Central memory CD8-positive, alpha-beta T cell (primary cell): ENCODE data around the gene OR51E2.

ENCODE experiments used
- ATAC-seq: fragments of 150-1000 bp; cut with Tn5 transposase; replicated peaks from 2 replicates; pipeline ENCODE4 v1.10.0; 2022; ENCODE audit warnings: mild to moderate bottlenecking, moderate FRiP score, moderate number of reproducible peaks; ENCODE audit not compliant: poor library complexity, severe bottlenecking; ENCODE audit errors: extremely low read depth
- DNase-seq, 2 donors: peaks; one replicate each; pipeline ENCODE4 v3.0.0; 2021; ENCODE audit warnings: low spot score in 2 of 2
- H3K27ac Mint-ChIP-seq: one replicate; pipeline ENCODE4 v1.8.0; 2022; ENCODE audit warnings: low read depth, mild to moderate bottlenecking, moderate library complexity, mixed read lengths
- H3K27me3 Mint-ChIP-seq: one replicate; pipeline ENCODE4 v1.8.0; 2022; ENCODE audit warnings: mixed read lengths
- H3K36me3 Mint-ChIP-seq: one replicate; pipeline ENCODE4 v1.8.0; 2022; ENCODE audit warnings: mild to moderate bottlenecking, moderate library complexity, mixed read lengths; ENCODE audit not compliant: insufficient read depth
- H3K4me1 Mint-ChIP-seq: one replicate; pipeline ENCODE4 v1.8.0; 2022; ENCODE audit warnings: mixed read lengths
- H3K4me3 Mint-ChIP-seq: one replicate; pipeline ENCODE4 v1.8.0; 2022; ENCODE audit warnings: mild to moderate bottlenecking, moderate library complexity, mixed read lengths
- H3K9me3 Mint-ChIP-seq: one replicate; pipeline ENCODE4 v1.8.0; 2022; ENCODE audit warnings: mixed read lengths

Gene OR51E2

DNA sequence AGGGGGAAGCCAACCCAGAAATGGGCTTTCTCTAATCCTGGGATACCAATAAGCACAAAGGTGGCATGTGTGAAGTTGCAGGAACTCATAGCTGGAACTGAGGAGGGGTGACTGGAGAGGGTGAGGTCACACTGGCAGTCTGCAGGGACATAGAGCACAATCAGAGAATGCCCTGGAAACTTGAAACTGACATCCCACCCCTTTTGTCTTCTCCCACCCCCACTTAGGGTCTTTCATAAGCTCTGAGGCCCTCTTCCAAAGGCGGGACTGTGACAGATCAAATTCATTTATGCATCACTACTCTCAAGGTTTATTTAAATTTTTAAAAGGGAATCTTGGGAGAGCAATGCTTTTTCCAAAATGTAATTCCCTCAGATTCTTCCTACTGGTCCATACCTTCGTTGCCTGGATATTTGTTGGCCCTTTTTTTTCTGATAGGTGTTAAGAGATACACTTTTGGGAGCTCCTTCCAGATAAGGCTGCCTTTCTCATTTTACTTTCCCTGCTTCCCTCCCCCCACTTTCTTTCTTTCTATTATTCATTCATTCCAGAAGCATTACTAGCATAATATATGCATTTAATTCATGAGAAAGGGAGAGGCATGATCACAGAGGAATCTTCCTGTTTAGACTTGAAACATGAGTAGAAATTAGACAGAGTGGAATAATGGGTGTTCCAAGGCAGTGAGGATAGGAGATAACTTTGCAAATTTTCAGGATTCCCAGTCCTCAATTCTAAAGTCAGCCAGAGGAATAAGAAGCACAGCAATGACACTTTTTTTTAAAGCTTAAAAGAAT is 14.8 kb downstream of the OR51E2 start:
- Mint-ChIP-seq H3K9me3 (no peaks in the 10 kb centered on the region), H3K27ac (no peak overlapping the region), H3K27me3 (no peaks in the 10 kb centered on the region), H3K36me3 (peaks cover 4% of the 10 kb centered on the region), H3K4me3 (no peak overlapping the region), H3K4me1 (no peaks in the 10 kb centered on the region)
- ATAC-seq = no peak
- no peak for DNase-seq

DNA sequence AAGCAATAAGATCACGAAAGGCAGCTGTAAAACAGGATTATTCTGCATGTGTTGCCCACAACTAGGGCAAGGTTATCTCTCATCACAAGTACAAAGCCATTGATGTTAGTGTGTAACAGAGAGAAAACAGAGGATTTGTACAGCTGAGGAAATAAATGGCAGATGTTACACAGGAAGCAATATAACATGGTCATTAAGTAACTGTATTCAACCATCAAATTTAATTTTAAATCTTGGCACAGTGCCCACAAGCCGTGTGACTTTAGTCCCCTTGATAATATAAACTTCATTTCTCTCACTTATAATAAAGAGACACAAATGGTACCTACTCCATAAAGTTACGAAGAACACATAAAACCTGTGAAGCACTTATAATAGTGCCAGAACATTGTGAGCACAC is 17.3 kb downstream of the OR51E2 start:
- DNase-seq (no peak), ATAC-seq (no peak)
- H3K36me3 Mint-ChIP-seq = peaks cover 4% of the 10 kb centered on the region
- H3K27ac Mint-ChIP-seq = no peak overlapping the region
- H3K9me3 Mint-ChIP-seq = no peaks in the 10 kb centered on the region
- no peak overlapping the region for H3K4me3 Mint-ChIP-seq
- no peaks in the 10 kb centered on the region for H3K4me1 Mint-ChIP-seq
- H3K27me3 Mint-ChIP-seq = peaks cover 9% of the 10 kb centered on the region

DNA sequence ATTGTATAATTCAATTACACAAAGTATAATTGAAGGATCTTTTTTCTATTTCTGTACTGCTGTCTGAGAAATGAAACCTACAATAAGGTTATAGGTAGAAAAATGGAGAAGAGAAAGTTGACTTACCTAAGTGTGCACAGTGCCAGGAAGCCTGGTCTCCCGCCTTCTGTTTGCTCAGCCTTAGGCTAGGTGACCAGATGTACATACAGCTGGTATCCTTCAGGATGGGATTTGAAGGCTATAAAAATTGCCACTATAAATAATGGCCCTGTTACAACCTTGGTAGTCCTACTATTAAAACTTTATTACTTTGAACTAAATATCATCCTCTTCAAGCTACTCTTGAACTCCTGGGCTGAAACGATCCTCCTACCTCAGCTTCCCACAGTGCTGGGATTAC is 19.7 kb downstream of the OR51E2 start:
- Mint-ChIP-seq H3K4me3 (no peak overlapping the region), H3K4me1 (no peaks in the 10 kb centered on the region), H3K27ac (no peak overlapping the region), H3K36me3 (peaks cover 2% of the 10 kb centered on the region), H3K27me3 (peaks cover 24% of the 10 kb centered on the region), H3K9me3 (no peaks in the 10 kb centered on the region)
- DNase-seq (no peak), ATAC-seq (no peak)

DNA sequence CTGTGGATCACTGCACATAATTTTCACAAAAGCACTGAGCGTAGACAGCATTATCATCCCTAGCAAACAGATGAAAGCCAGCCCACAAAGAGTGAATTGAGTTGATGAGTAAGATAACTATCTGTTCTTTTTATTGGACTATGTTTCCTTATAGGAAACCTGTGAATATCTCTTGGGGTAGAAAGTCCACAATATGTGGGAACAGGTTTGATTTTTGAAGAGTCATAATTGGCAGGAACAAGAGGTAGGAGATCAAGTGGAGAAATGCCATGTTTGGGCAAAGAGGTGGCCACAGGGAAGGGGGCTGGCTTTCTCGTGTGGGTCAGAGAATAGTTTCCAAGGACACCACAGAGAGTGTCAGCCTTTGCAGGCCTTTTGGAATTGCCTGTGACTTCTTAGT is 23.9 kb downstream of the OR51E2 start:
- Mint-ChIP-seq H3K4me3 (no peak overlapping the region), H3K9me3 (no peaks in the 10 kb centered on the region), H3K36me3 (no peaks in the 10 kb centered on the region), H3K27ac (no peak overlapping the region), H3K27me3 (peaks cover 38% of the 10 kb centered on the region), H3K4me1 (no peaks in the 10 kb centered on the region)
- ATAC-seq (no peak), DNase-seq (no peak)

DNA sequence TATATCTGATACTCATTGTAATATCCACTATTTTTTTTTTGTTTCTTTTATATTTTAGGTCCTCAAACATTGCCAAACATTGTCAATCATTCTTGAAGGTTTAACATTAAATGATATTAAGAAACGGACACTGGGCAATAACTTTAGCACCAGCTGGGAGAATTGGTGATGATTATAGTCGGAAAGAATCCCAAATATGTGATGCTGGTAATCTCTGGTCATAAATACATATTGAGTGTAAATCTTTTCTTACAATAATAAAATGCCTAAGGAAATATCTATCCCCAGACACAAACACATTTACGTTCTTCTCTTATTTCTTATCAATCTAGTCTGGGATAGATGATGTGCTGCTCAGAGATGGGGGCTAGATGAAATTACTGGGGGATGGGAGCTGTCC is 25.2 kb downstream of the OR51E2 start:
- ATAC-seq (no peak), DNase-seq (no peak)
- no peaks in the 10 kb centered on the region for H3K4me1 Mint-ChIP-seq
- H3K4me3 Mint-ChIP-seq = no peak overlapping the region
- H3K27me3 Mint-ChIP-seq = peaks cover 38% of the 10 kb centered on the region
- H3K27ac Mint-ChIP-seq = no peak overlapping the region
- H3K36me3 Mint-ChIP-seq = no peaks in the 10 kb centered on the region
- H3K9me3 Mint-ChIP-seq = no peaks in the 10 kb centered on the region

DNA sequence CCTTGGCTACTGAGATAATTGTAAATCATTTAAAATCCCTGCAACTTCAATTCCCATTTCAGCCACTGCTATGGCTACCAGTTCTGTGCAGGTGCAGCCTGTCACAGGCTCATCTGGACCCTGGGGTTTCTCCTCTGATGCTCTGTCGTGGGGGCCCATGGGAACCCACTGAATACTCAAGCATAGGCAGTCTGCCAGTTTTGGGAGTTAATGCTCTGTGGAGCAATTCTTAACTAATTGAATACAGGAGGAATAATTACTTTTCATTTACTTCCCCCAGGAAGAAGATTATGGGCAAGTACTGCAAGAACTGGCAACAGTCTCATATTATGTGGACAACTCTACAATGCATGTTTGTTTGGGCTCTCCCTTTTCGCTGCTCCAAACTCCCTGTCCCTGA is 25.9 kb downstream of the OR51E2 start:
- Mint-ChIP-seq H3K27ac (no peak overlapping the region), H3K36me3 (no peaks in the 10 kb centered on the region), H3K4me3 (no peak overlapping the region), H3K27me3 (peaks cover 38% of the 10 kb centered on the region), H3K4me1 (no peaks in the 10 kb centered on the region), H3K9me3 (no peaks in the 10 kb centered on the region)
- ATAC-seq (no peak), DNase-seq (no peak)

DNA sequence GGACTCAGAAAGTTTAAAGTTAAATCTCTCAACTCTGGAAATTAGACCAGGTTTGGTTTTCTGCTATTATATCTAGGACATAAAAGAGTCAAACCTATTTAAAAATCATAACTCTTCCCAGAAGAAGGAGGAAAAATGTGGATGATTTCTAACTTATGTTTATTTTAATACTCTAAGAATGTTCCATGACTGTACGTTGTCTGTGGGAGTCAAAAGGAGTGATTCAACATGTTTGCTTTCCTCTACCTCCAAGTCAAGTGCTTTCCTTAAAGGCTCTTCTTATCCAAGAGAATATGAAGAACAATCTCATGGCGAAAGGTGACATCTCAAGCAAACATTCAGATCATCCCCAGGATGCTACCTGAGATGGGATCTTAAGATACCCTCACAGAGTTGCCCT is 32.2 kb downstream of the OR51E2 start:
- Mint-ChIP-seq H3K27ac (no peak overlapping the region), H3K4me3 (no peak overlapping the region), H3K36me3 (no peaks in the 10 kb centered on the region), H3K4me1 (no peaks in the 10 kb centered on the region), H3K9me3 (no peaks in the 10 kb centered on the region), H3K27me3 (peaks cover 12% of the 10 kb centered on the region)
- no peak for DNase-seq
- ATAC-seq = no peak

DNA sequence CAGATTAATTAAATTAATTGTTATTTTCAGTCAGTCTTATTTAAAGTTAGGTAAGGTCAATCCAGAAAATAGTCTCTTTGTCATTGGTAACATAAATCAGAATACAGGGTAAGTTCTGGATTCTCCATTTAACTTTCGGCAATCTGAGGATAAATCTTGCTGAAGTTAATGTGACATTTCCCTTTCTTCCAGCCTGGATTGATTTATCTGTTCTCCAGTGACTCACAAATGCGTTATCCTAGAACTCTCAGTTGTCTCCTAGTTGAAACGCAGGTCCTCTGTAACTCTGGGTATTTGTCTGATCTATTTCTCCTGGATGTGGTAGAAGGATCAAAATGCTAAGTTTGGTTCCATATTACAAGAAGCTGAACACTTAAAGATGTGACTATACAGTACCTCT is 32.9 kb downstream of the OR51E2 start:
- H3K27me3 Mint-ChIP-seq = peaks cover 13% of the 10 kb centered on the region
- DNase-seq (no peak), ATAC-seq (no peak)
- no peaks in the 10 kb centered on the region for H3K4me1 Mint-ChIP-seq
- no peaks in the 10 kb centered on the region for H3K36me3 Mint-ChIP-seq
- H3K4me3 Mint-ChIP-seq = no peak overlapping the region
- H3K9me3 Mint-ChIP-seq = no peaks in the 10 kb centered on the region
- H3K27ac Mint-ChIP-seq = no peak overlapping the region

DNA sequence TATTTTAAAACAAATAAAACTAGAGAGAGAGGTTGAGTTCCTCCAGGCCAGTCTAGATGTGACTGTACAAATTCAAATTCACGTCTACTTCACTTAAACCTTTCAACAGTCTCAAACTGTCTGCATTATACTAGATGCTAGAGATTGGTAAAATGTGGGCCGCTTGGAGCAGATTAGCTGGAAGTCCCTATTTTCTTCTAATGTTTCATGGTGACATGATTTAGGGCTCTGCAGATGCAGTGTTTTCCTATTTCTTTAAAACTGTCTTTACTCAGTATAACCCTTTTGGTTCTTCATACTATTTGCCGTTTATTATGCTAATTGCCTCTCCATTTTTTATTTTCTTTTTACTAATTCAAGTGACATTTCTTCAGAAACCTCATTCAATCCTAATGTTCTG is 33.5 kb downstream of the OR51E2 start:
- Mint-ChIP-seq H3K4me3 (no peak overlapping the region), H3K27me3 (peaks cover 13% of the 10 kb centered on the region), H3K27ac (no peak overlapping the region), H3K36me3 (no peaks in the 10 kb centered on the region), H3K9me3 (no peaks in the 10 kb centered on the region), H3K4me1 (no peaks in the 10 kb centered on the region)
- DNase-seq (no peak), ATAC-seq (no peak)

DNA sequence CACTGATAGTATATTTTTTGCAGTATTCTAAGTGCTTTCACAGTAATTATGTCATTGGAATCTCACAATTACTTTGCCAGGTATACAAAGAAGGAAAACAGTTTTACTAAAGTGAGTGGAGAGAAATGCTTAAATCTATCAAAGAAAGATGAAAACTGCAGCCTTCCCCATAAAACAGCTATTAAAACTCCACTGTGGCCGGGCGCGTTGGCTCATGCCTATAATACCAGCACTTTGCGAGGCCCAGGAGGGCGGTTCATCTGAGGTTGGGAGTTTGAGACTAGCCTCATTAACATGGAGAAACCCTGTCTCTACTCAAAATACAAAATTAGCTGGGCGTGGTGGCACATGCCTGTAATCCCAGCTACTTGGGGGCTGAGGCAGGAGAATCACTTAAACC is 34.8 kb downstream of the OR51E2 start:
- Mint-ChIP-seq H3K9me3 (no peaks in the 10 kb centered on the region), H3K4me1 (no peaks in the 10 kb centered on the region), H3K27ac (no peak overlapping the region), H3K36me3 (no peaks in the 10 kb centered on the region), H3K27me3 (peaks cover 13% of the 10 kb centered on the region), H3K4me3 (no peak overlapping the region)
- ATAC-seq (no peak), DNase-seq (no peak)

DNA sequence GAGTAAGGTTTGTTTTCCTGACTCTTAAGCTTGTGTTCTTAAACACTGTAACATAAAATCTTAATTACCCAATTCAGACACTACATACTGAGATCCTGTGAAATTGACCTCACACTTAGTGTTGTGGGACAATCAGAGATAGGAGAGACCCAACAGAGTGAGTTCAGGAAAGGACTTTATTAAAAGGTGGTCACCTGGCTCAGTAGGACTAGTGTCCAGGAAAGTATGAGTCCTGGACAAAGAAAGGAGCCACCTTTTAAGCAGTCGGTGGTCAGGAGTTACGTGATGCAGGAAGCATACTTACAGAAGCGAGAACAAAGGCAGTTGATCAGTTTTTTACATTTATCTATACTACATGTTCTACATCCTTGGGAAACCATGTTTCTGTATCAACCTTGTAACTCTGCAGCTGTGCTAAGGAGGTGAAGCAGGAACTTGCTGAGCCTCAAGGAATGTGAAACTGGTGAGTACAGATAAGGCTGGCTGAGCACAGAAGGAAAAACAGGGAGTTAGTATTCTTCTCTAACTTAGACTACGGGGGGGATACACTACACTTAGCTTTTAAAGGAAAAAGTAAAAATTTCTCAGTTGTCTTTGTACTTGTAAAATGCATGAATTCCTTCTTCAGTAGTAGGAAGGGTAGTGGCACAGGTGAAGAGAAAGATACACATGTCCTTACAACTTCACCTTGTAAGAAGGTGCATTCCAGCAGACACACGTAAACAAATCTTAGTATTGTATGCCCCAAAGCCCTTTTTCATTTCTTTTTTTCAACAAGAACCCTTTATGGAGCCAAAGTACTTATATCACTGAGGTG is 38.8 kb downstream of the OR51E2 start:
- H3K4me1 Mint-ChIP-seq = no peaks in the 10 kb centered on the region
- H3K27me3 Mint-ChIP-seq = peaks cover 13% of the 10 kb centered on the region
- no peaks in the 10 kb centered on the region for H3K36me3 Mint-ChIP-seq
- H3K27ac Mint-ChIP-seq = no peak overlapping the region
- DNase-seq (no peak), ATAC-seq (no peak)
- no peaks in the 10 kb centered on the region for H3K9me3 Mint-ChIP-seq
- no peak overlapping the region for H3K4me3 Mint-ChIP-seq

DNA sequence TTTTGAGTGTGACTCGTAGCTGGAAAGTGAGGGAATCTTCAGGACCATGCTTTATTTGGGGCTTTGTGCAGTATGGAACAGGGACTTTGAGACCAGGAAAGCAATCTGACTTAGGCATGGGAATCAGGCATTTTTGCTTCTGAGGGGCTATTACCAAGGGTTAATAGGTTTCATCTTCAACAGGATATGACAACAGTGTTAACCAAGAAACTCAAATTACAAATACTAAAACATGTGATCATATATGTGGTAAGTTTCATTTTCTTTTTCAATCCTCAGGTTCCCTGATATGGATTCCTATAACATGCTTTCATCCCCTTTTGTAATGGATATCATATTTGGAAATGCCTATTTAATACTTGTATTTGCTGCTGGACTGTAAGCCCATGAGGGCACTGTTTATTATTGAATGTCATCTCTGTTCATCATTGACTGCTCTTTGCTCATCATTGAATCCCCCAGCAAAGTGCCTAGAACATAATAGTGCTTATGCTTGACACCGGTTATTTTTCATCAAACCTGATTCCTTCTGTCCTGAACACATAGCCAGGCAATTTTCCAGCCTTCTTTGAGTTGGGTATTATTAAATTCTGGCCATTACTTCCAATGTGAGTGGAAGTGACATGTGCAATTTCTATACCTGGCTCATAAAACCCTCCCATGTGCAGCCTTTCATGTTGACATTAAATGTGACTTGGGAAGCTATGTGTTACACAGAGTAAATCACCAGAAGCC is 42.9 kb downstream of the OR51E2 start:
- Mint-ChIP-seq H3K27ac (no peak overlapping the region), H3K9me3 (peaks cover 5% of the 10 kb centered on the region), H3K4me1 (no peaks in the 10 kb centered on the region), H3K36me3 (no peaks in the 10 kb centered on the region), H3K4me3 (no peak overlapping the region), H3K27me3 (no peaks in the 10 kb centered on the region)
- DNase-seq = no peak
- ATAC-seq = no peak
